ENCODE data around the gene ADSS1. TPM values are rescaled to one million over a fixed set of nuclear protein-coding genes. Genes with fewer than 3 reads are reported as not detected.

The ADSS1 gene
- total RNA-seq, result 1.1 and 2.4 TPM in 2 replicates

- intact Hi-C loops (cut with micrococcal nuclease), result loop anchor here (2.0 kb wide), 1 partner anchor 29 kb away; the partner anchor contains the start of gene SIVA1
- H3K4me3 Mint-ChIP-seq (ENCODE audit: low read depth), result peak within 1 kb of the TSS; percentile 58
- peak; percentile 54 for DNase-seq (ENCODE audit: low spot score)
- no peaks in the 10 kb centered on the region for H3K4me1 Mint-ChIP-seq (ENCODE audit: low read depth)
- peaks cover 5% of the 10 kb centered on the region for H3K36me3 Mint-ChIP-seq (ENCODE audit: low read depth)
- H3K9me3 Mint-ChIP-seq, result no peaks in the 10 kb centered on the region
- H3K27ac Mint-ChIP-seq, result no peak within 1 kb of the TSS
- H3K27me3 Mint-ChIP-seq (ENCODE audit: low read depth), result no peaks in the 10 kb centered on the region
These were observed at the start of gene ADSS1 for GRCh38 chr14:104723651-104724406. TSS of gene ADSS1 (plus strand) at chr14:104724229. CDS start at chr14:104724271, 42 bp downstream.

GRCh38 chr14:104675447-104675846 is 48.6 kb upstream of the ADSS1 start:
- H3K9me3 Mint-ChIP-seq, result no peaks in the 10 kb centered on the region
- no peaks in the 10 kb centered on the region for H3K36me3 Mint-ChIP-seq (ENCODE audit: low read depth)
- DNase-seq (ENCODE audit: low spot score), result no peak
- no peak overlapping the region for H3K27ac Mint-ChIP-seq
- H3K4me1 Mint-ChIP-seq (ENCODE audit: low read depth), result peaks cover 10% of the 10 kb centered on the region
- H3K27me3 Mint-ChIP-seq (ENCODE audit: low read depth), result peaks cover 9% of the 10 kb centered on the region
- intact Hi-C loops (cut with micrococcal nuclease), result no loop called here
- no peak overlapping the region for H3K4me3 Mint-ChIP-seq (ENCODE audit: low read depth)

- no peak overlapping the region for H3K4me3 Mint-ChIP-seq (ENCODE audit: low read depth)
- intact Hi-C loops (cut with micrococcal nuclease), result no loop called here
These were observed 47.8 kb upstream of the ADSS1 start for GRCh38 chr14:104676130-104676693.

GRCh38 chr14:104676694-104677511 is 47.1 kb upstream of the ADSS1 start:
- peaks cover 5% of the 10 kb centered on the region for H3K27me3 Mint-ChIP-seq (ENCODE audit: low read depth)
- H3K9me3 Mint-ChIP-seq, result no peaks in the 10 kb centered on the region
- H3K27ac Mint-ChIP-seq, result peak overlapping the region; percentile 26
- intact Hi-C loops (cut with micrococcal nuclease), result no loop called here
- no peak for DNase-seq (ENCODE audit: low spot score)
- peak overlapping the region; percentile 33 for H3K4me3 Mint-ChIP-seq (ENCODE audit: low read depth)
- H3K36me3 Mint-ChIP-seq (ENCODE audit: low read depth), result no peaks in the 10 kb centered on the region
- peaks cover 10% of the 10 kb centered on the region for H3K4me1 Mint-ChIP-seq (ENCODE audit: low read depth)

More at GRCh38 chr14:104676130-104676693, 47.8 kb upstream of the ADSS1 start:
- peaks cover 5% of the 10 kb centered on the region for H3K27me3 Mint-ChIP-seq (ENCODE audit: low read depth)
- peaks cover 10% of the 10 kb centered on the region for H3K4me1 Mint-ChIP-seq (ENCODE audit: low read depth)
- H3K9me3 Mint-ChIP-seq, result no peaks in the 10 kb centered on the region
- DNase-seq (ENCODE audit: low spot score), result no peak
- H3K27ac Mint-ChIP-seq, result no peak overlapping the region
- no peaks in the 10 kb centered on the region for H3K36me3 Mint-ChIP-seq (ENCODE audit: low read depth)

GRCh38 chr14:104677512-104678332 is 46.3 kb upstream of the ADSS1 start:
- Mint-ChIP-seq H3K9me3 (no peaks in the 10 kb centered on the region), H3K4me1 (ENCODE audit: low read depth) (peaks cover 10% of the 10 kb centered on the region), H3K27me3 (ENCODE audit: low read depth) (peaks cover 5% of the 10 kb centered on the region), H3K27ac (peak overlapping the region; percentile 72), H3K4me3 (ENCODE audit: low read depth) (peak overlapping the region; percentile 72), H3K36me3 (ENCODE audit: low read depth) (no peaks in the 10 kb centered on the region)
- intact Hi-C loops (cut with micrococcal nuclease), result no loop called here
- DNase-seq (ENCODE audit: low spot score), result peak; percentile 63

- peak overlapping the region; percentile 5 for H3K4me3 Mint-ChIP-seq (ENCODE audit: low read depth)
- peaks cover 5% of the 10 kb centered on the region for H3K27me3 Mint-ChIP-seq (ENCODE audit: low read depth)
- H3K36me3 Mint-ChIP-seq (ENCODE audit: low read depth), result no peaks in the 10 kb centered on the region
- no peaks in the 10 kb centered on the region for H3K9me3 Mint-ChIP-seq
- intact Hi-C loops (cut with micrococcal nuclease), result no loop called here
- H3K27ac Mint-ChIP-seq, result peak overlapping the region; percentile 72
- peaks cover 10% of the 10 kb centered on the region for H3K4me1 Mint-ChIP-seq (ENCODE audit: low read depth)
- DNase-seq (ENCODE audit: low spot score), result no peak
These were observed 45.7 kb upstream of the ADSS1 start for GRCh38 chr14:104678346-104678745.

- no peak for DNase-seq (ENCODE audit: low spot score)
- no peak overlapping the region for H3K4me3 Mint-ChIP-seq (ENCODE audit: low read depth)
- intact Hi-C loops (cut with micrococcal nuclease), result no loop called here
- no peaks in the 10 kb centered on the region for H3K9me3 Mint-ChIP-seq
- H3K27ac Mint-ChIP-seq, result no peak overlapping the region
- no peaks in the 10 kb centered on the region for H3K36me3 Mint-ChIP-seq (ENCODE audit: low read depth)
- H3K27me3 Mint-ChIP-seq (ENCODE audit: low read depth), result peaks cover 6% of the 10 kb centered on the region
- peaks cover 7% of the 10 kb centered on the region for H3K4me1 Mint-ChIP-seq (ENCODE audit: low read depth)
These were observed 44.9 kb upstream of the ADSS1 start for GRCh38 chr14:104678901-104679705.

GRCh38 chr14:104680056-104680805 is 43.8 kb upstream of the ADSS1 start:
- intact Hi-C loops (cut with micrococcal nuclease), result no loop called here
- Mint-ChIP-seq H3K9me3 (no peaks in the 10 kb centered on the region), H3K27ac (no peak overlapping the region), H3K4me3 (ENCODE audit: low read depth) (no peak overlapping the region), H3K36me3 (ENCODE audit: low read depth) (no peaks in the 10 kb centered on the region), H3K4me1 (ENCODE audit: low read depth) (peaks cover 16% of the 10 kb centered on the region), H3K27me3 (ENCODE audit: low read depth) (peaks cover 2% of the 10 kb centered on the region)
- DNase-seq (ENCODE audit: low spot score), result no peak

GRCh38 chr14:104680806-104681688 is 43.0 kb upstream of the ADSS1 start:
- DNase-seq (ENCODE audit: low spot score), result no peak
- Mint-ChIP-seq H3K4me1 (ENCODE audit: low read depth) (peaks cover 18% of the 10 kb centered on the region), H3K27ac (no peak overlapping the region), H3K27me3 (ENCODE audit: low read depth) (peaks cover 2% of the 10 kb centered on the region), H3K36me3 (ENCODE audit: low read depth) (no peaks in the 10 kb centered on the region), H3K9me3 (no peaks in the 10 kb centered on the region), H3K4me3 (ENCODE audit: low read depth) (no peak overlapping the region)
- intact Hi-C loops (cut with micrococcal nuclease), result no loop called here

- Mint-ChIP-seq H3K9me3 (no peaks in the 10 kb centered on the region), H3K27me3 (ENCODE audit: low read depth) (peaks cover 2% of the 10 kb centered on the region), H3K36me3 (ENCODE audit: low read depth) (no peaks in the 10 kb centered on the region), H3K4me3 (ENCODE audit: low read depth) (no peak overlapping the region), H3K27ac (no peak overlapping the region), H3K4me1 (ENCODE audit: low read depth) (peaks cover 22% of the 10 kb centered on the region)
- no peak for DNase-seq (ENCODE audit: low spot score)
- intact Hi-C loops (cut with micrococcal nuclease), result no loop called here
These were observed 42.3 kb upstream of the ADSS1 start for GRCh38 chr14:104681689-104682074.
